GM18907 (cell line): ENCODE results near the gene SEC31B.

Experiments
- ATAC-seq: cut with Tn5 transposase; IDR thresholded peaks from one replicate; pipeline ENCODE4 v1.9.1; 2021; ENCODE audit warnings: mild to moderate bottlenecking, moderate library complexity; ENCODE audit not compliant: unreplicated experiment

Gene SEC31B

DNA sequence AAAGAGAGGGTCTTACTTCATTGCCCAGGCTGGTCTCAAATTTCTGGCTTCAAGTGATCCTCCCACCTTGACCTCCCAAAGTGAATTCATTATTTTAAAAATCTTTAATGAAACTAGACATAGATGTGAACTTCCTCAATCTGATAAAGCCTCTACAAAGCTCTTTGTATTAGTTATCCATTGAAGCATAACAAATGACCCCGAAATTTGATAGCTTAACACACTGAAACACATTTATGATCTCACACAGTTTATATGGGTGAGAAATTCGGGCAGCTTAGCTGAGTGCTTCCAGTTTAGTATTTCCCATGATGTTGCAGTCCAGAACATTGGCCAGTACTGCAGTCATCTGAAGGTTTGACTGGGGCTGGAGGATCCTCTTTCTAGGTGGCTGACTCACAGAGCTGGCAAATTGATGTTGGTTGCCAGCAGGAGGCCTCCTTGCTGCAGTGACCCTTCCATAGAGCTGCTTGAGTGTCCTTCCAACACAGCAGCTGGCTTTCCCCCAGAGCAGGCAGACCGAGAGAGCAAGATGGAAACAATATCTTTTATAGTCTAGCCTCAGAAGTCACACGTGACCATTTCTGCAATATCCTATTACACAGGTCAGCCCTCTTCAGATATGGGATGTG lies 73.4 kb downstream of the SEC31B start:
- ATAC-seq: no peak

DNA sequence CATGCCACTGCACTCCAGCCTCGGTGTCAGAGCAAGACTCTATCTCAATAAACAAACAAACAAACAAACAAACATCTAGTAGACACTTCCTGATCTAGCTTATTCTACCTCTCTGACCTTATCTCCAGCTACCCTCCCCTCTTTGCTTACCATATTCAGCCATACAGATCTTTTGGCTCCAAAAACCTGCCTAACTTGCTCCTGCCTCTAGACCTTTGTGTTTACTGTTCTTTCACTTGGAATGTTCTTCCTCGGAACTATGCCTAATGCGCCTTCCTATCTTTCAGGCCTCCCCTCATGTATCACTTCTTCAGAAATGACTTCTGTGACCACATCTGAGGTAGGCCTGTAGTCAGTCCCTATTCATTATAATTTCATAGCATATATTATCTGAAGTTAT lies 77.1 kb downstream of the SEC31B start:
- ATAC-seq: no peak

DNA sequence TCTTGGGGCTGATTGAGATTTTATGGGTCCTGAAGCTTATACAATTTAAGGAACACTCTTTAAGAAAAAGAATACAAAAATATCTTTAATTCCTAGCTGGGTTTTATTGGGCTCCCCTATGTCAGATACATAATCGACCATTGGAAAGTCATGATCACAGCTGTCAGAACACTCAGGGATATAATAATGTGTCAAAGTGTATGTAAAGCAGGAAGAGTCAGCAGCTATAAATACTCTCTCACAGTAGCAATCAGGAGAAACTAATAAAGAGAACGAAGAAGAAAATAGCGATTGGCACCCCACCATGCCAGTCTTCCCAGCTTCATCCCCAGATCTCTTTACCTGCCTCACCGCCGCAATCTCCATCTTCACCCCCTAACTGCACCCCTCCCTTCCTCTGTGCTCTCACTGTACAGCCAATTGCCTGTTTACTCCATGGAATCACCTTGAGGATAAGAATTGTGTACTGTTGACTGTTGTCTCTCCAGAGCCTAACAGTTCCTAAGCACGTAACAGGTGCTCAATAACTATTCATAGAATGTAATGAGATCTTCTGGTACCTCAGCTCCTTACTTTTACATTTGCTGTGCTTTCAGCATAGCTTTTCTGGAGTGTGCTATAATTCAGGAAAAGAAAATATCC lies 80.9 kb downstream of the SEC31B start:
- ATAC-seq: no peak
